ENCODE measurements around the gene SUSD3. TPM values are rescaled to one million over a fixed set of nuclear protein-coding genes. Genes with fewer than 3 reads are reported as not detected.

Gene SUSD3
- total and polyA plus RNA-seq, 10 of the 15 experiments (the other 5 are each of a cell fraction or from before 2014, with no cell fraction given) = 2.5 to 92.0 (median 31.1) TPM

DNA sequence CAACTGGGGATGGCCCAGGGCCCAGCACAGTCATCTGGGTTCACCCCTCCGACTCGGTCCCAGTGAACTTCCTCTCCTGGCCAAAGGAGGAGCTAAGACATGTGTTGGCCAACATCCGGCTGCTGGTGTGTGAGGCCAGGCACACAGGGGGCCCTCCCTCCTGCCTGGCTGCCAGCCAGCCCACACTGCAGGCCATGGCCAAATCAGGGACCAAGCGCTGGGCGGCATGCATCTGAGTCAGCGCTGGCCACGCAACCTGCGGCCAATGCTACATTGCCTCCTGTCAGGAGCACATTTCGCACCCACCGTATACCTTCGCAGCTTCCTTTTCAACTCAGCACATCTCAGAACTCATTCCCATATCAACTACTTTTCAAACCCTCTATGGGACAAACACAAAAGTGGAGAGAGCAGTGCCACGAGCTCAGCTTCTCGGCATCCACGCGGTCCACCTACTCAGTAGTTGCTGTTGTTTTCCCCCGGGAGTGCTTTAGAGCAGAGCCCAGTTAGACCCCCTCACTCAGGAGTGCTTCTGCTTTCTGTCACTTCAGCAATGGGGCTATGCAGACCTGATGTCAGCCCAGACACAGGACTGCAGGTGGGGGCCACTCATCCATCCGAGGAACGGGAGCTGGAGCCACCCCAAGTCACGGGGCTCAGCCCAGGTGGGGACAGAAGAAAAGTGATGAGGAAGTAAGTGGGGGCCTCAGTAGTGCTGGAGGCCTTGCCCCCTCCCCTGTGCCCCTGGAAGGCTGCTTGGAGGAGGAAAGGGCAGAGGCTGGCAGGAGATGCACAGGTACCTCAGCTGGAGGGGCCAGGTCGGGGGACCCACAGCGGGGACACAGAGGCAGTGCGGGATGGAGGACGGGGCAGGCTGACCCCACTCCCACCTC lies 61.7 kb downstream of the SUSD3 start (continued):
- TF ChIP-seq SRF (IDR thresholded peaks at IDR 0.05; ENCODE audit: low read depth in 2 of 2, low read length in 2 of 2) (peak in 1 of 2 experiments; percentile 43; a peak in 1 of 4 replicates), LARP7 (IDR thresholded peaks at IDR 0.05) (no peak), FOXK2 (IDR thresholded peaks at IDR 0.05) (no peak), ZNF217 (IDR thresholded peaks at IDR 0.05) (no peak), E2F8 (IDR thresholded peaks at IDR 0.05; ENCODE audit: low read depth, partially characterized antibody) (no peak), IRF4 (IDR thresholded peaks at IDR 0.05; ENCODE audit: low read depth, low read length) (no peak), TCF7 (IDR thresholded peaks at IDR 0.05; ENCODE audit: borderline replicate concordance) (no peak), POLR2AphosphoS2 (IDR thresholded peaks at IDR 0.05; ENCODE audit: low read depth, low read length) (no peak), CBFB (IDR thresholded peaks at IDR 0.05; ENCODE audit: low read depth) (no peak), HDAC2 (IDR thresholded peaks at IDR 0.05) (no peak), CEBPB (IDR thresholded peaks at IDR 0.05; ENCODE audit: borderline replicate concordance in 1 of 2, low read depth in 2 of 2, low read length in 2 of 2) (0 out of 4 replicates have a peak, but pooled peaks of 1 of the 2 experiments have one; percentile 22), MXI1 (IDR thresholded peaks at IDR 0.05; ENCODE audit: low read depth, low read length) (0 out of 2 replicates have a peak, but pooled peaks have one; percentile 44), SMAD1 (IDR thresholded peaks at IDR 0.05; ENCODE audit: low read depth, partially characterized antibody) (peak; percentile 56), ESRRA (IDR thresholded peaks at IDR 0.05; ENCODE audit: low read length) (no peak), SMC3 (IDR thresholded peaks at IDR 0.05; ENCODE audit: borderline replicate concordance, low read length) (peak; percentile 11; the same call in 1 of the 2 replicates), SREBF1 (IDR thresholded peaks at IDR 0.05; ENCODE audit: low read length) (no peak), NFYB (IDR thresholded peaks at IDR 0.05; ENCODE audit: insufficient read depth, low read depth, low read length) (no peak), PML (IDR thresholded peaks at IDR 0.05; ENCODE audit: low read length) (no peak), ZNF24 (IDR thresholded peaks at IDR 0.05) (no peak), CBX3 (IDR thresholded peaks at IDR 0.05; ENCODE audit: borderline replicate concordance, low read depth) (no peak), PAX5 (IDR thresholded peaks at IDR 0.05; ENCODE audit: borderline replicate concordance, low read depth, low read length) (no peak), EGR1 (IDR thresholded peaks at IDR 0.05; ENCODE audit: borderline replicate concordance in 1 of 2, low read depth in 2 of 2, low read length in 2 of 2) (no peak), RBBP5 (conservative IDR thresholded peaks at IDR 0.05) (no peak), NR2C1 (IDR thresholded peaks at IDR 0.05) (no peak), MTA2 (IDR thresholded peaks at IDR 0.05; ENCODE audit: low read depth) (no peak), SUPT20H (IDR thresholded peaks at IDR 0.05; ENCODE audit: borderline replicate concordance, control insufficient read depth, low read depth, low read length) (no peak), CBX5 (IDR thresholded peaks at IDR 0.05; ENCODE audit: low read depth) (no peak), ZBTB33 (IDR thresholded peaks at IDR 0.05) (no peak), EZH2 (IDR thresholded peaks at IDR 0.05; ENCODE audit: borderline replicate concordance, control insufficient read depth, low read depth, low read length) (no peak)
